Fibroblast of lung (primary cell): ENCODE data around the gene NOS1AP. TPM values are rescaled to one million over a fixed set of nuclear protein-coding genes. Genes with fewer than 3 reads are reported as not detected.

ENCODE experiments used
- DNase-seq, 2 donors: peaks; one replicate each; pipeline versions ENCODE4 v3.0.0 to v3.0.0-alpha.2; 2010; ENCODE audit warnings: low read depth in 2 of 2
- H2AFZ ChIP-seq: 2 replicates; pipeline ENCODE4 v1.5.1; 2012; ENCODE audit warnings: low read length, control low read depth, inconsistent platforms
- H3K27ac ChIP-seq: 2 replicates; pipeline ENCODE4 v1.5.1; 2011; ENCODE audit warnings: low read length, control low read depth; ENCODE audit not compliant: insufficient read depth
- H3K27me3 ChIP-seq: 2 replicates; pipeline ENCODE4 v1.5.1; 2011; ENCODE audit warnings: mild to moderate bottlenecking, low read length; ENCODE audit not compliant: control insufficient read depth, insufficient read depth
- H3K36me3 ChIP-seq: 2 replicates; pipeline ENCODE4 v1.5.1; 2011; ENCODE audit warnings: low read length; ENCODE audit not compliant: control insufficient read depth, insufficient read depth
- H3K4me1 ChIP-seq: 2 replicates; pipeline ENCODE4 v1.5.1; 2011; ENCODE audit warnings: low read length; ENCODE audit not compliant: control insufficient read depth, insufficient read depth; ENCODE audit errors: extremely low read depth
- H3K4me2 ChIP-seq: 2 replicates; pipeline ENCODE4 v1.5.1; 2011; ENCODE audit warnings: low read length, control low read depth; ENCODE audit not compliant: insufficient read depth; ENCODE audit errors: extremely low read depth
- H3K4me3 ChIP-seq, 4 experiments: fragments of 200-600 bp in 1 of 4; sonication (generic) in 1 of 4; replicated peaks in 1 of 4; 2 replicates each; pipeline ENCODE4 v1.5.1; 2011 to 2016; ENCODE audit warnings: low read length in 4 of 4, low read depth in 3 of 4, mild to moderate bottlenecking in 3 of 4, control low read depth in 2 of 4, inconsistent platforms in 1 of 4, mixed read lengths in 1 of 4; ENCODE audit not compliant: insufficient read depth in 1 of 4; ENCODE audit errors: control extremely low read depth in 1 of 4
- H3K79me2 ChIP-seq: 2 replicates; pipeline ENCODE4 v1.5.1; 2012; ENCODE audit warnings: mild to moderate bottlenecking, low read length, inconsistent platforms; ENCODE audit not compliant: control insufficient read depth, insufficient read depth
- H3K9ac ChIP-seq: 2 replicates; pipeline ENCODE4 v1.5.1; 2011; ENCODE audit warnings: mild to moderate bottlenecking, low read length, control low read depth; ENCODE audit not compliant: insufficient read depth
- H3K9me3 ChIP-seq: 2 replicates; pipeline ENCODE4 v1.5.1; 2012; ENCODE audit warnings: low read depth, low read length; ENCODE audit not compliant: control insufficient read depth, insufficient read depth
- H4K20me1 ChIP-seq: 2 replicates; pipeline ENCODE4 v1.5.1; 2011; ENCODE audit warnings: low read length; ENCODE audit not compliant: control insufficient read depth, insufficient read depth; ENCODE audit errors: extremely low read depth
- CTCF ChIP-seq, 2 donors: IDR thresholded peaks in 1 of 2; conservative IDR thresholded peaks in 1 of 2; 1 replicate in 1 of 2; 2 replicates in 1 of 2; pipeline ENCODE4 v1.5.1; 2011 to 2012; ENCODE audit warnings: low read length in 2 of 2, control low read depth in 1 of 2, inconsistent platforms in 1 of 2, low read depth in 1 of 2, mild to moderate bottlenecking in 1 of 2
- EZH2 ChIP-seq: IDR thresholded peaks from 2 replicates; pipeline ENCODE4 v1.5.1; 2012; ENCODE audit warnings: low read length, control low read depth, mild to moderate bottlenecking; ENCODE audit errors: missing control alignments
- polyA plus RNA-seq, 2 donors: library from polyadenylated mRNA; depleted of rRNA in 1 of 2; stranded (reverse) in 1 of 2; unstranded in 1 of 2; fragments of >200 nt; gene quantifications; 2 replicates each; pipeline ENCODE4 v1.2.1, GENCODE V29; 2011 to 2012; ENCODE audit warnings: missing spikeins in 1 of 2
- total RNA-seq: library from RNA; depleted of rRNA; stranded (reverse); fragments of >200 nt; gene quantifications from 2 replicates; pipeline ENCODE4 v1.2.1, GENCODE V29; 2014

NOS1AP gene
- total and polyA plus RNA-seq, 2 donors (not counting 1 experiment from before 2014, with no cell fraction given): 0.14 to 0.17 TPM

GRCh38 chr1:162220009-162220539, 150.6 kb downstream of the NOS1AP start:
- TF ChIP-seq CTCF (conservative IDR thresholded peaks at IDR 0.05 in 1 of 2, IDR thresholded peaks at IDR 0.05 in 1 of 2; ENCODE audit: low read depth in 1 of 2, low read length in 2 of 2) (no peak), EZH2 (no peak)
- H3K4me2 ChIP-seq: no peak overlapping the region
- no peaks in the 10 kb centered on the region for H3K36me3 ChIP-seq
- no peaks in the 10 kb centered on the region for H4K20me1 ChIP-seq
- no peak overlapping the region for H3K27ac ChIP-seq
- H3K4me3 ChIP-seq: no peak overlapping the region
- no peak for DNase-seq
- H3K4me1 ChIP-seq: no peaks in the 10 kb centered on the region
- no peaks in the 10 kb centered on the region for H3K9me3 ChIP-seq
- H3K79me2 ChIP-seq: no peaks in the 10 kb centered on the region
- H3K27me3 ChIP-seq: no peaks in the 10 kb centered on the region
- no peak overlapping the region for H2AFZ ChIP-seq
- no peak overlapping the region for H3K9ac ChIP-seq

- H4K20me1 ChIP-seq: no peaks in the 10 kb centered on the region
- no peaks in the 10 kb centered on the region for H3K9me3 ChIP-seq
- no peaks in the 10 kb centered on the region for H3K36me3 ChIP-seq
- no peak for DNase-seq
- TF ChIP-seq CTCF (conservative IDR thresholded peaks at IDR 0.05 in 1 of 2, IDR thresholded peaks at IDR 0.05 in 1 of 2; ENCODE audit: low read depth in 1 of 2, low read length in 2 of 2) (no peak), EZH2 (no peak)
- H3K27me3 ChIP-seq: no peaks in the 10 kb centered on the region
- H3K9ac ChIP-seq: no peak overlapping the region
- no peak overlapping the region for H2AFZ ChIP-seq
- no peak overlapping the region for H3K27ac ChIP-seq
- H3K79me2 ChIP-seq: no peaks in the 10 kb centered on the region
- no peak overlapping the region for H3K4me2 ChIP-seq
- no peak overlapping the region for H3K4me3 ChIP-seq
- H3K4me1 ChIP-seq: no peaks in the 10 kb centered on the region
These were observed 152.5 kb downstream of the NOS1AP start for GRCh38 chr1:162222014-162222413.

- Histone ChIP-seq H4K20me1 (no peaks in the 10 kb centered on the region), H3K27me3 (no peaks in the 10 kb centered on the region), H3K4me1 (no peaks in the 10 kb centered on the region), H3K4me3 (no peak overlapping the region), H3K79me2 (no peaks in the 10 kb centered on the region), H2AFZ (no peak overlapping the region), H3K36me3 (no peaks in the 10 kb centered on the region), H3K4me2 (no peak overlapping the region), H3K27ac (no peak overlapping the region), H3K9ac (no peak overlapping the region), H3K9me3 (no peaks in the 10 kb centered on the region)
- DNase-seq: no peak
- TF ChIP-seq EZH2 (no peak), CTCF (conservative IDR thresholded peaks at IDR 0.05 in 1 of 2, IDR thresholded peaks at IDR 0.05 in 1 of 2; ENCODE audit: low read depth in 1 of 2, low read length in 2 of 2) (no peak)
These were observed 153.2 kb downstream of the NOS1AP start for GRCh38 chr1:162222730-162223129.
